IMR-90 (cell line): ENCODE results near the gene VPREB3. TPM values are rescaled to one million over a fixed set of nuclear protein-coding genes. Genes with fewer than 3 reads are reported as not detected.

ENCODE experiments used
- ATAC-seq: fragments of 200-7000 bp; cut with Tn5 transposase; 2 replicates; pipeline ENCODE4 v1.9.1; 2020; ENCODE audit warnings: low read depth, mild to moderate bottlenecking, moderate library complexity
- BruUV-seq: library from RNA; stranded (reverse); fragments of 400-500 nt; replicated peaks from 2 replicates; lab custom pipeline; 2021; lab: Mats Ljungman, UMichigan
- CTCF ChIA-PET: fragments of 300-600 bp; formaldehyde crosslinking; extraction: SDS; loops from one replicate; lab custom pipeline; 2021; ENCODE audit warnings: antibody characterized with exemption; lab: Yijun Ruan, JAX
- POLR2A ChIA-PET: fragments of 300-600 bp; sonication (Branson Sonifier 250); formaldehyde crosslinking; loops from one replicate; lab custom pipeline; 2022; ENCODE audit warnings: antibody characterized with exemption; ENCODE audit not compliant: unreplicated experiment; lab: Charles Lee
- DNase-seq: peaks from one replicate; pipeline ENCODE4 v3.0.0; 2013
- H2AFZ ChIP-seq: replicated peaks from 2 replicates; pipeline ENCODE3; 2013; ENCODE audit warnings: low read length, mild to moderate bottlenecking; ENCODE audit not compliant: poor library complexity
- H2AK5ac ChIP-seq: 2 replicates; pipeline ENCODE4 v1.6.1; 2013; ENCODE audit warnings: low read depth, low read length, inconsistent platforms
- H2AK9ac ChIP-seq: replicated peaks from 2 replicates; pipeline ENCODE3; 2013; ENCODE audit warnings: mild to moderate bottlenecking, low read depth, low read length, moderate library complexity; ENCODE audit not compliant: poor library complexity
- H2BK120ac ChIP-seq: 2 replicates; pipeline ENCODE4 v1.6.1; 2013; ENCODE audit warnings: low read depth, low read length, inconsistent platforms
- H2BK15ac ChIP-seq: 3 replicates; pipeline ENCODE4 v1.6.1; 2013; ENCODE audit warnings: low read depth, low read length, inconsistent platforms
- H2BK20ac ChIP-seq: 2 replicates; pipeline ENCODE4 v1.6.1; 2013; ENCODE audit warnings: low read depth, mild to moderate bottlenecking, inconsistent platforms, low read length, moderate library complexity
- H2BK5ac ChIP-seq: 2 replicates; pipeline ENCODE4 v1.6.1; 2013; ENCODE audit warnings: mild to moderate bottlenecking, low read depth, low read length, inconsistent platforms; ENCODE audit not compliant: poor library complexity, severe bottlenecking
- H3K14ac ChIP-seq: replicated peaks from 2 replicates; pipeline ENCODE4 v1.6.1; 2013; ENCODE audit warnings: low read depth, low read length, inconsistent platforms
- H3K18ac ChIP-seq: 2 replicates; pipeline ENCODE4 v1.6.1; 2013; ENCODE audit warnings: low read depth, low read length, control low read depth
- H3K23ac ChIP-seq: 2 replicates; pipeline ENCODE4 v1.6.1; 2013; ENCODE audit warnings: low read depth, low read length, inconsistent platforms
- H3K27ac ChIP-seq: 2 replicates; pipeline ENCODE4 v1.5.1; 2013; ENCODE audit warnings: mild to moderate bottlenecking, control low read depth, low read length; ENCODE audit not compliant: insufficient read depth
- H3K27me3 ChIP-seq: 2 replicates; pipeline ENCODE4 v1.6.1; 2013; ENCODE audit warnings: low read length; ENCODE audit not compliant: control insufficient read depth, insufficient read depth
- H3K36me3 ChIP-seq: 2 replicates; pipeline ENCODE4 v1.6.1; 2013; ENCODE audit warnings: low read length, mixed read lengths; ENCODE audit not compliant: control insufficient read depth, insufficient read depth
- H3K4ac ChIP-seq: 2 replicates; pipeline ENCODE4 v1.6.1; 2013; ENCODE audit warnings: low read depth, low read length, inconsistent platforms
- H3K4me1 ChIP-seq: 2 replicates; pipeline ENCODE4 v1.6.1; 2013; ENCODE audit warnings: low read length, mixed read lengths; ENCODE audit not compliant: control insufficient read depth, insufficient read depth
- H3K4me2 ChIP-seq: 2 replicates; pipeline ENCODE4 v1.6.1; 2013; ENCODE audit warnings: low read depth, mild to moderate bottlenecking, control low read depth, low read length, moderate library complexity
- H3K4me3 ChIP-seq: 2 replicates; pipeline ENCODE4 v1.5.1; 2013; ENCODE audit warnings: low read depth, mild to moderate bottlenecking, control low read depth, low read length, moderate library complexity; ENCODE audit not compliant: insufficient read depth
- H3K56ac ChIP-seq: 2 replicates; pipeline ENCODE4 v1.6.1; 2013; ENCODE audit warnings: low read length, inconsistent platforms; ENCODE audit not compliant: insufficient read depth; ENCODE audit errors: extremely low read depth
- H3K79me1 ChIP-seq, 2 experiments: 2 replicates each; pipeline ENCODE4 v1.6.1; 2013; ENCODE audit warnings: low read length in 2 of 2, inconsistent platforms in 1 of 2, low read depth in 1 of 2
- H3K9ac ChIP-seq: 2 replicates; pipeline ENCODE4 v1.6.1; 2013; ENCODE audit warnings: low read depth, low read length, control low read depth
- H3K9me1 ChIP-seq: 2 replicates; pipeline ENCODE4 v1.6.1; 2013; ENCODE audit warnings: low read length, inconsistent platforms; ENCODE audit not compliant: insufficient read depth
- H3K9me3 ChIP-seq: 2 replicates; pipeline ENCODE4 v1.6.1; 2013; ENCODE audit warnings: low read length; ENCODE audit not compliant: control insufficient read depth, insufficient read depth
- H4K20me1 ChIP-seq: 2 replicates; pipeline ENCODE4 v1.6.1; 2013; ENCODE audit warnings: low read length, inconsistent platforms; ENCODE audit not compliant: insufficient read depth
- H4K5ac ChIP-seq: 2 replicates; pipeline ENCODE4 v1.6.1; 2013; ENCODE audit warnings: mild to moderate bottlenecking, low read depth, low read length, control low read depth
- H4K8ac ChIP-seq, 2 experiments: 2 replicates each; pipeline ENCODE4 v1.6.1; 2013; ENCODE audit warnings: low read depth in 2 of 2, low read length in 2 of 2, control low read depth in 1 of 2, inconsistent platforms in 1 of 2
- H4K91ac ChIP-seq: 2 replicates; pipeline ENCODE4 v1.6.1; 2013; ENCODE audit warnings: low read depth, low read length, inconsistent platforms; ENCODE audit not compliant: insufficient read depth
- BHLHE40 ChIP-seq: fragments of 150-350 bp; IDR thresholded peaks from 2 replicates; pipeline ENCODE4 v1.6.1; 2016; ENCODE audit warnings: mild to moderate bottlenecking, low read depth, low read length
- CEBPB ChIP-seq: IDR thresholded peaks from 2 replicates; pipeline ENCODE4 v1.6.1; 2012; ENCODE audit warnings: low read depth, low read length, improper control_type of control experiment
- CHD1 ChIP-seq: IDR thresholded peaks from 2 replicates; pipeline ENCODE4 v1.6.1; 2012; ENCODE audit warnings: low read depth, low read length, improper control_type of control experiment
- CTCF ChIP-seq: conservative IDR thresholded peaks from 2 replicates; pipeline ENCODE4 v1.5.1; 2012; ENCODE audit warnings: mild to moderate bottlenecking, low read depth, low read length, improper control_type of control experiment
- ELK1 ChIP-seq: fragments of 150-350 bp; IDR thresholded peaks from 2 replicates; pipeline ENCODE4 v1.6.1; 2016; ENCODE audit warnings: low read depth, mild to moderate bottlenecking, low read length, moderate library complexity, borderline replicate concordance
- FOS ChIP-seq: fragments of 150-350 bp; IDR thresholded peaks from 2 replicates; pipeline ENCODE4 v1.6.1; 2016; ENCODE audit warnings: low read depth, low read length
- MAFK ChIP-seq: IDR thresholded peaks from 2 replicates; pipeline ENCODE4 v1.6.1; 2012; ENCODE audit warnings: low read depth, low read length, improper control_type of control experiment
- MAZ ChIP-seq: IDR thresholded peaks from 2 replicates; pipeline ENCODE4 v1.6.1; 2012; ENCODE audit warnings: low read depth, mild to moderate bottlenecking, low read length, improper control_type of control experiment, moderate library complexity, borderline replicate concordance
- MXI1 ChIP-seq: IDR thresholded peaks from 2 replicates; pipeline ENCODE4 v1.6.1; 2012; ENCODE audit warnings: low read depth, mild to moderate bottlenecking, low read length, moderate library complexity, borderline replicate concordance
- NFE2L2 ChIP-seq: fragments of 150-350 bp; IDR thresholded peaks from 2 replicates; pipeline ENCODE4 v1.6.1; 2016; ENCODE audit warnings: low read depth, mild to moderate bottlenecking, low read length
- POLR2A ChIP-seq: IDR thresholded peaks from 2 replicates; pipeline ENCODE4 v1.6.1; 2012; ENCODE audit warnings: mild to moderate bottlenecking, low read depth, low read length
- RAD21 ChIP-seq: IDR thresholded peaks from 2 replicates; pipeline ENCODE4 v1.6.1; 2012; ENCODE audit warnings: low read length, improper control_type of control experiment
- RCOR1 ChIP-seq: IDR thresholded peaks from 2 replicates; pipeline ENCODE4 v1.6.1; 2012; ENCODE audit warnings: mild to moderate bottlenecking, low read length, improper control_type of control experiment; ENCODE audit not compliant: insufficient replicate concordance
- RFX5 ChIP-seq: IDR thresholded peaks from 2 replicates; pipeline ENCODE4 v1.8.0; 2012; ENCODE audit warnings: low read depth, mild to moderate bottlenecking, low read length, moderate library complexity
- SMC3 ChIP-seq: fragments of 150-350 bp; IDR thresholded peaks from 2 replicates; pipeline ENCODE4 v1.6.1; 2016; ENCODE audit warnings: low read depth, mild to moderate bottlenecking, antibody characterized with exemption, low read length, moderate library complexity
- USF2 ChIP-seq: fragments of 150-350 bp; IDR thresholded peaks from 2 replicates; pipeline ENCODE4 v1.6.1; 2017; ENCODE audit warnings: mild to moderate bottlenecking, antibody characterized with exemption, low read length, low read depth
- WGBS, 2 experiments: methylation state at CpG; one replicate each; pipeline versions ENCODE4 v1.1.5 to v1.1.7; 2013; ENCODE audit warnings: missing lambda C conversion rate in 2 of 2; ENCODE audit not compliant: insufficient read length in 1 of 2; ENCODE audit errors: extremely low coverage in 2 of 2; 5-methylcytosine and 5-hydroxymethylcytosine counted together
- dilution Hi-C: fragments of 300-500 bp; cut with HindIII; formaldehyde crosslinking; loops from one replicate; pipeline ENCODE4 v1.14.3; 2018; ENCODE audit warnings: low sequenced_read_pairs; ENCODE audit not compliant: unreplicated experiment
- in situ Hi-C: fragments of 300-500 bp; cut with MboI; formaldehyde crosslinking; loops from 3 replicates; pipeline ENCODE4 v1.14.3; 2019; ENCODE audit warnings: low sequenced_read_pairs, inconsistent platforms, mixed read lengths
- intact Hi-C: fragments of 100-400 bp; cut with micrococcal nuclease; formaldehyde crosslinking; loops from 2 replicates; pipeline ENCODE4 v1.10.0; 2022
- polyA plus RNA-seq, 3 experiments: library from polyadenylated mRNA; depleted of rRNA; stranded (reverse); fragments of >200 nt; gene quantifications; 2 replicates each; pipeline ENCODE4 v1.2.3, GENCODE V29; 2012; ENCODE audit warnings: low replicate concordance in 1 of 3
- total RNA-seq: library from RNA; depleted of rRNA; stranded (reverse); fragments of >200 nt; gene quantifications from 2 replicates; pipeline ENCODE4 v1.2.3, GENCODE V29; 2012

Gene VPREB3
- total and polyA plus RNA-seq, 2 of the 4 experiments (the other 2 are of a cell fraction) = not detected

- Histone ChIP-seq H4K8ac (no peak overlapping the region), H3K9me1 (peaks cover 5% of the 10 kb centered on the region; the same call in 1 of the 2 replicates), H3K79me1 (peaks cover 4 to 17% of the 10 kb centered on the region in 2 experiments; a peak in 2 of 4 replicates), H2AFZ (no peak overlapping the region), H3K14ac (no peak overlapping the region), H4K20me1 (no peaks in the 10 kb centered on the region), H3K56ac (no peak overlapping the region), H3K18ac (no peak overlapping the region), H3K4me1 (no peaks in the 10 kb centered on the region), H3K27ac (no peak overlapping the region), H2BK5ac (no peak overlapping the region), H3K9me3 (peaks cover 4% of the 10 kb centered on the region; the same call in 1 of the 2 replicates), H3K23ac (no peak overlapping the region), H2BK20ac (no peak overlapping the region), H3K36me3 (peaks cover 31% of the 10 kb centered on the region), H3K4me3 (no peak overlapping the region), H3K4ac (no peak overlapping the region), H2BK15ac (no peak overlapping the region), H4K91ac (no peak overlapping the region), H2BK120ac (no peak overlapping the region), H3K9ac (no peak overlapping the region), H3K27me3 (no peaks in the 10 kb centered on the region), H2AK9ac (no peak overlapping the region), H4K5ac (no peak overlapping the region), H2AK5ac (no peak overlapping the region), H3K4me2 (no peak overlapping the region)
- dilution Hi-C loops (no loop called here), in situ Hi-C loops (no loop called here), intact Hi-C loops (no loop called here)
- ATAC-seq (no peak), DNase-seq (no peak)
- TF ChIP-seq NFE2L2 (no peak), CHD1 (no peak), RFX5 (no peak), FOS (no peak), POLR2A (no peak), CTCF (no peak), RAD21 (no peak), MAFK (no peak), SMC3 (no peak), BHLHE40 (no peak), CEBPB (no peak), USF2 (no peak), ELK1 (no peak), RCOR1 (no peak), MXI1 (no peak), MAZ (no peak)
- BruUV-seq = no TSS peak
- ChIA-PET CTCF (interaction anchor here (1.2 kb wide), 1 partner anchor 13 kb away, joined by 4 read pairs; no protein-coding TSS in a partner anchor), POLR2A (no interaction called here)
- no CpG with 5 or more reads among the region's 2 CpGs for WGBS, 2 experiments
Observed at GRCh38 chr22:23743303-23743705, 10.9 kb downstream of the VPREB3 start.
